CD4-positive, alpha-beta T cell (primary cell): ENCODE results near the gene LAPTM5. TPM values are rescaled to one million over a fixed set of nuclear protein-coding genes. Genes with fewer than 3 reads are reported as not detected.
"Not testable (repeated sequence)": the region's sequence is repeated elsewhere in the genome, so short reads cannot be mapped to it uniquely, and the experiment has no call there.

Experiments used
- ATAC-seq: fragments of 200-7000 bp; cut with Tn5 transposase; one replicate; pipeline ENCODE4 v1.10.0; 2022; ENCODE audit warnings: mild to moderate bottlenecking; ENCODE audit not compliant: poor library complexity
- CTCF ChIA-PET: fragments of 350-600 bp; sonication (Branson Sonifier 250); formaldehyde crosslinking; loops from one replicate; lab custom pipeline; 2021; ENCODE audit warnings: antibody characterized with exemption, inconsistent platforms; lab: Charles Lee
- POLR2A ChIA-PET: fragments of 350-600 bp; sonication (Branson Sonifier 250); formaldehyde crosslinking; loops from one replicate; lab custom pipeline; 2021; ENCODE audit warnings: antibody characterized with exemption, inconsistent platforms; lab: Charles Lee
- DNase-seq, 14 experiments: peaks; one replicate each; pipeline ENCODE4 v3.0.0-alpha.2; 2013 to 2020; ENCODE audit warnings: mixed read lengths in 2 of 14
- H3K27ac ChIP-seq, 2 donors: one replicate each; pipeline versions ENCODE4 v1.5.1 to v1.7.0; 2013; ENCODE audit warnings: low read length in 2 of 2, low read depth in 1 of 2, mild to moderate bottlenecking in 1 of 2
- H3K27me3 ChIP-seq, 2 experiments: 1 replicate in 1 of 2; 2 replicates in 1 of 2; pipeline versions ENCODE4 v1.6.1 to v1.7.0; 2013; ENCODE audit warnings: low read length in 2 of 2, control low read depth in 1 of 2, mild to moderate bottlenecking in 1 of 2, moderate library complexity in 1 of 2; ENCODE audit not compliant: insufficient read depth in 2 of 2, control insufficient read depth in 1 of 2
- H3K36me3 ChIP-seq: one replicate; pipeline ENCODE4 v1.6.1; 2013; ENCODE audit warnings: low read length, control low read depth; ENCODE audit not compliant: insufficient read depth
- H3K4me1 ChIP-seq: one replicate; pipeline ENCODE4 v1.6.1; 2013; ENCODE audit warnings: low read length, control low read depth; ENCODE audit not compliant: insufficient read depth
- H3K4me3 ChIP-seq: one replicate; pipeline ENCODE4 v1.5.1; 2013; ENCODE audit warnings: mild to moderate bottlenecking, low read length, moderate library complexity
- H3K9me3 ChIP-seq, 2 experiments: 1 replicate in 1 of 2; 2 replicates in 1 of 2; pipeline versions ENCODE4 v1.6.1 to v1.7.0; 2013; ENCODE audit warnings: low read length in 2 of 2, mild to moderate bottlenecking in 2 of 2, control low read depth in 1 of 2, moderate library complexity in 1 of 2; ENCODE audit not compliant: control insufficient read depth in 1 of 2, insufficient read depth in 1 of 2
- H3K27ac Mint-ChIP-seq: one replicate; pipeline ENCODE4 v1.8.0; 2020; ENCODE audit warnings: mixed read lengths
- H3K27me3 Mint-ChIP-seq: one replicate; pipeline ENCODE4 v1.8.0; 2021; ENCODE audit warnings: mixed read lengths
- H3K36me3 Mint-ChIP-seq: one replicate; pipeline ENCODE4 v1.8.0; 2021; ENCODE audit warnings: low read depth, mixed read lengths
- H3K4me1 Mint-ChIP-seq: one replicate; pipeline ENCODE4 v1.8.0; 2021; ENCODE audit warnings: low read depth, mixed read lengths
- H3K4me3 Mint-ChIP-seq: one replicate; pipeline ENCODE4 v1.8.0; 2020; ENCODE audit warnings: mild to moderate bottlenecking, mixed read lengths
- H3K9me3 Mint-ChIP-seq: one replicate; pipeline ENCODE4 v1.8.0; 2020; ENCODE audit warnings: mixed read lengths
- intact Hi-C, 2 experiments: fragments of 100-400 bp; cut with DNase I in 1 of 2; cut with micrococcal nuclease in 1 of 2; formaldehyde crosslinking; loops; one replicate each; pipeline versions ENCODE4 v1.15.1 to v1.9.0; 2023 to 2025; cut with DNase I, micrococcal nuclease
- total RNA-seq, 174 experiments: library from RNA in 2 of 174; stranded (reverse) in 2 of 174; gene quantifications; one replicate each; pipeline ENCODE4 v1.2.3 and lab custom pipeline; 2021 to 2026
- TF ChIP-seq, protein P1 (sequence below): fragments of 200-600 bp; IDR thresholded peaks from one replicate; pipeline ENCODE4 v1.8.0; 2022; ENCODE audit warnings: antibody characterized with exemption, mild to moderate bottlenecking

The LAPTM5 gene
- total RNA-seq, 2 experiments from 2014 or later, result 625 to 642 TPM

DNA sequence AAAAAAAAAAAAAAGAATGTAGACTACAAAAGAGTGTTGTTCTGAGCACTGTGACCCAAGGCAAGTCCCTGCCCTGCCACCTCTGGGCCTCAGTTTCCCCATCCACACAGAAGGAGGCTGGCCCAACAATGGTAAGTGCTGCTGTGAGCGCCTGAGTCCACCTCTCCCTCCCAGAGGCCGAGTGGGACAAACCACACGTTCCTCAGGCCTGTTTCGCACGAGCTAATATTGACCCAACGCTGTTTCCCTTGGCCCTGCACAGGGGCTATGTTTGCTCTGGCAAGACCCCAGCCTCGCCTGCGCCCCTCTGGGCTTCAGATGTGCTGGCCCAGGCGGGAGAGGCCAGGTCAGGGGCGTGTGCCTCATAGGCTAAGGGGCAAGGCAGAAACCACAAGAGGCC is 12.6 kb upstream of the LAPTM5 start:
- no peaks in the 10 kb centered on the region for H3K27me3 ChIP-seq
- peaks cover 0 to 3% of the 10 kb centered on the region in 2 experiments for H3K9me3 ChIP-seq
- no peak for ATAC-seq
- POLR2A ChIA-PET, result no interaction called here
- no peak overlapping the region for H3K4me3 ChIP-seq
- no peak overlapping the region for H3K4me3 Mint-ChIP-seq
- no peak overlapping the region for H3K27ac ChIP-seq
- H3K36me3 ChIP-seq, result no peaks in the 10 kb centered on the region
- H3K4me1 Mint-ChIP-seq, result peaks cover 26% of the 10 kb centered on the region
- TF ChIP-seq, protein P1, sequence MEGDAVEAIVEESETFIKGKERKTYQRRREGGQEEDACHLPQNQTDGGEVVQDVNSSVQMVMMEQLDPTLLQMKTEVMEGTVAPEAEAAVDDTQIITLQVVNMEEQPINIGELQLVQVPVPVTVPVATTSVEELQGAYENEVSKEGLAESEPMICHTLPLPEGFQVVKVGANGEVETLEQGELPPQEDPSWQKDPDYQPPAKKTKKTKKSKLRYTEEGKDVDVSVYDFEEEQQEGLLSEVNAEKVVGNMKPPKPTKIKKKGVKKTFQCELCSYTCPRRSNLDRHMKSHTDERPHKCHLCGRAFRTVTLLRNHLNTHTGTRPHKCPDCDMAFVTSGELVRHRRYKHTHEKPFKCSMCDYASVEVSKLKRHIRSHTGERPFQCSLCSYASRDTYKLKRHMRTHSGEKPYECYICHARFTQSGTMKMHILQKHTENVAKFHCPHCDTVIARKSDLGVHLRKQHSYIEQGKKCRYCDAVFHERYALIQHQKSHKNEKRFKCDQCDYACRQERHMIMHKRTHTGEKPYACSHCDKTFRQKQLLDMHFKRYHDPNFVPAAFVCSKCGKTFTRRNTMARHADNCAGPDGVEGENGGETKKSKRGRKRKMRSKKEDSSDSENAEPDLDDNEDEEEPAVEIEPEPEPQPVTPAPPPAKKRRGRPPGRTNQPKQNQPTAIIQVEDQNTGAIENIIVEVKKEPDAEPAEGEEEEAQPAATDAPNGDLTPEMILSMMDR, result no peak
- CTCF ChIA-PET, result no interaction called here
- peaks cover 11% of the 10 kb centered on the region for H3K4me1 ChIP-seq
- DNase-seq, result no peak
- intact Hi-C loops, result no loop called here
- H3K27me3 Mint-ChIP-seq, result no peaks in the 10 kb centered on the region
- no peaks in the 10 kb centered on the region for H3K9me3 Mint-ChIP-seq
- H3K27ac Mint-ChIP-seq, result no peak overlapping the region
- no peaks in the 10 kb centered on the region for H3K36me3 Mint-ChIP-seq

DNA sequence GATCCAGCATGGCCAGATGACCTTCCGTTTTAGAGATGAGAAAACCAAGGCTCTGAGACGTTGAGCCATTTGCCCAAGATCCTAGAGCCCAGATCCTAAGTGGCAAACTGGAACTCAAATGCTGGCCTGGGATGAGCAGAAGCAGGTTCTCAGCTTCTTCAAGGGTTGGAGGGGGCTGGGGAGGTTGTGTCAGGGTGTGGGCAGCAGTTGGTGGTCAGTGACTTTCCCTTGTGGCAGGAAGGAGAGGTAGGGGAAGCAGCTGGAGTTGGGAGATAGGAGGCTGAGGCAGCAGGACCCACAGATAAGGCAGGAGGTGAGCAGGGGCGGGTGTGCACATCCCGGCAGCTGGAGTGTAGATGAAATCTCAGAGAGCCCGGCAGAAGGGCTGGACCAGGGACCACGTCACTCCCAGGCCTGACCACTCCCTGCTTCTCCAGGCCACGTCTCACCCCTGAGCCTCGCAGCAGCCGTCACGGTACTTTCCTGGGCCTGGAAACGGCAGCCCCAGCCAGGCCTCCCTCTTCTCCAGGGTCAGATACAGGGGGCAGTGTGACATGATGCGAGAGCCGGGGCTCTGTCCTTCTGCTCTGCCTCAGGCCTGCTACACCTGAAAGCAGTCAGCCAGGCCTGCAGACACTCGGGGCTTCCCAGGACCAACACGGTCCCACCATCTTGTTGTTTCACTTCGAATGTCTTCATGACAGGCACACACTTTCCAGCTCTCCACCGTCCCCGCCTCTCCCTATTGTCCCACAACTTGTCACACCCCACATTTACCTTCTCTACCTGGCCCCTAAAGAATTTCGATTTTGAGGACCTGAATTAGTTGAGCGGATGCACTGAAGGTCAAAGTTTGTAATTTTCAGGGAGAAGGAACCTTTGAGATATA is 11.5 kb upstream of the LAPTM5 start:
- Histone ChIP-seq H3K4me1 (peaks cover 11% of the 10 kb centered on the region), H3K27me3 (no peaks in the 10 kb centered on the region), H3K36me3 (no peaks in the 10 kb centered on the region), H3K9me3 (no peaks in the 10 kb centered on the region), H3K4me3 (no peak overlapping the region), H3K27ac (no peak overlapping the region)
- H3K4me3 Mint-ChIP-seq, result no peak overlapping the region
- no peaks in the 10 kb centered on the region for H3K36me3 Mint-ChIP-seq
- intact Hi-C loops, result no loop called here
- ATAC-seq (no peak), DNase-seq (no peak)
- TF ChIP-seq, protein P1, result no peak
- H3K27me3 Mint-ChIP-seq, result no peaks in the 10 kb centered on the region
- ChIA-PET POLR2A (interaction anchor here (1.5 kb wide), 1 partner anchor 25 kb away, joined by 4 read pairs; no protein-coding TSS in a partner anchor), CTCF (interaction anchor here (0.6 kb wide), 1 partner anchor 484 kb away, joined by 4 read pairs; no protein-coding TSS in a partner anchor)
- no peaks in the 10 kb centered on the region for H3K9me3 Mint-ChIP-seq
- peaks cover 32% of the 10 kb centered on the region for H3K4me1 Mint-ChIP-seq
- no peak overlapping the region for H3K27ac Mint-ChIP-seq

DNA sequence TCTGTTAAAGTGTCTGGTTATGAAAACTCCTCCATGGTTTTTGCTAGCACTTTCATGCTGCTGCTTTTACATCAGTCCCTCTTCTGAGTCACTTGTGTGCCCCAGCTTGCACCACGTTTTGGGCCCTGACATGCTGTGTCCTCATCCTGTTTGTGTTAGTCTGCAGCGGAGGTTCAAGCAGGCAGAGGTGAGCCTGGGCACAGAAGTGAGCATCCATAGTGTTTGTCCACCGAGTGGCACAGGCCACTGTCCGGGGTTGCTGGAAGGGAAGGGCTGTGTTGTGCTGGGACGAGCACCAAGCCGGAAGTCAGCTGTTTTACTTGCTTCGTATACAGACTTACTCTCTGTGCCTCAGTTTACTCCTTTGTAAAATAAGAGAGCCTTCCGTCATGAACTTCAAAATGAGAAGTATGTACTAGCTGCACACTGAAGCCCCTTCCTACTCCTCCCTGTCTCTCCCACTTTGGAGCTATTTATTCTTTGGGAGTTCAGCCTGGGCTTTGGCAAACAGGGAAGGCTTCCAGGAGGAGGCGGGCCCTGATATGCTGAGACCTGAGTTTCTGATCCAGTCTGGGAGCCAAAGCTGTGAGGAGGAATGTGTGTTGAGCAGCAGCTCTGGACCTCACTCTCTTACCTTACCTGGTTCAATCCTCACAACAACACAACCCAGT is 10.7 kb upstream of the LAPTM5 start:
- Histone ChIP-seq H3K4me3 (no peak overlapping the region), H3K9me3 (no peaks in the 10 kb centered on the region), H3K36me3 (no peaks in the 10 kb centered on the region), H3K27me3 (no peaks in the 10 kb centered on the region), H3K4me1 (peaks cover 15% of the 10 kb centered on the region), H3K27ac (no peak overlapping the region)
- no peak overlapping the region for H3K27ac Mint-ChIP-seq
- DNase-seq (no peak), ATAC-seq (no peak)
- intact Hi-C loops, result no loop called here
- H3K9me3 Mint-ChIP-seq, result no peaks in the 10 kb centered on the region
- peaks cover 34% of the 10 kb centered on the region for H3K4me1 Mint-ChIP-seq
- ChIA-PET CTCF (interaction anchor here (0.6 kb wide), 1 partner anchor 484 kb away, joined by 4 read pairs; no protein-coding TSS in a partner anchor), POLR2A (interaction anchor here (0.9 to 1.5 kb wide), 2 partner anchors 9 to 25 kb away, joined by 3 to 4 read pairs; no protein-coding TSS in a partner anchor)
- H3K4me3 Mint-ChIP-seq, result no peak overlapping the region
- TF ChIP-seq, protein P1, result no peak
- H3K27me3 Mint-ChIP-seq, result no peaks in the 10 kb centered on the region
- H3K36me3 Mint-ChIP-seq, result no peaks in the 10 kb centered on the region

DNA sequence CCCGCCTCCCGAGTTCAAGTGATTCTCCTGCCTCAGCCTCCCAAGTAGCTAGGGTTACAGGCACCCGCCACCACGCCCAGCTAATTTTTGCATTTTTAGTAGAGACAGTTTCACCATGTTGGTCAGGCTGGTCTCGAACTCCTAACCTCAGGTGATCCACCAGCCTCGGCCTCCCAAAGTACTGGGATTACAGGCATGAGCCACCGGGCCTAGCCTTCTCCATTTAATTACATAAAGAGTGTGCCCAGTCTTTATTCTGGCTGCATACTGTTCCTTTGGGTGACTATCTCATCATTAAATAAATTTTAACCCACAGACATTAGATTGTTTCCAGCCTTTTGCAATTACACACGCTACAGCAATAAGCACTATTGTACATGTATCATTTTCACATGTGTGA is 9.4 kb upstream of the LAPTM5 start:
- H3K36me3 Mint-ChIP-seq, result not testable (repeated sequence)

More for the DNA sequence above, 9.4 kb upstream of the LAPTM5 start:
- H3K27me3 Mint-ChIP-seq, ATAC-seq, intact Hi-C loops, H3K27me3 ChIP-seq, H3K4me3 ChIP-seq, DNase-seq, H3K9me3 Mint-ChIP-seq, H3K36me3 ChIP-seq, H3K27ac ChIP-seq, H3K27ac Mint-ChIP-seq, H3K9me3 ChIP-seq, H3K4me3 Mint-ChIP-seq: not testable (repeated sequence)
- H3K4me1 ChIP-seq, result peaks cover 28% of the 10 kb centered on the region
- H3K4me1 Mint-ChIP-seq, result peaks cover 47% of the 10 kb centered on the region
- ChIA-PET CTCF (interaction anchor here (1.0 kb wide), 1 partner anchor 13 kb away, joined by 3 read pairs; no protein-coding TSS in a partner anchor), POLR2A (interaction anchor here (1.0 to 2.3 kb wide), 2 partner anchors 9 to 48 kb away, joined by 3 to 7 read pairs; partner anchors contain the start of gene LAPTM5)
